Suprapubic skin (tissue), 4 donors: ENCODE results near the gene EDC4.

Source experiments
- CTCF ChIP-seq, 2 donors: fragments of 200-600 bp in 1 of 2; fragments of 450-650 bp in 1 of 2; sonication (generic) in 1 of 2; IDR thresholded peaks; one replicate each; pipeline ENCODE4 v1.5.1; 2016 to 2019; ENCODE audit warnings: antibody characterized with exemption in 2 of 2, mild to moderate bottlenecking in 1 of 2, moderate library complexity in 1 of 2
- EP300 ChIP-seq: sonication (generic); formaldehyde crosslinking; IDR thresholded peaks from one replicate; pipeline ENCODE4 v1.6.1; 2017; ENCODE audit warnings: antibody characterized with exemption
- POLR2A ChIP-seq, 2 donors: fragments of 450-650 bp; IDR thresholded peaks; one replicate each; pipeline ENCODE4 v1.6.1; 2017; ENCODE audit warnings: antibody characterized with exemption in 2 of 2, mild to moderate bottlenecking in 2 of 2, moderate library complexity in 2 of 2
- POLR2AphosphoS5 ChIP-seq, 3 donors: sonication (generic); formaldehyde crosslinking; IDR thresholded peaks; one replicate each; pipeline ENCODE4 v1.6.1; 2017; ENCODE audit warnings: antibody characterized with exemption in 3 of 3

GRCh38 chr16:67919622-67920221 lies 46.9 kb downstream of the EDC4 start:
- TF ChIP-seq CTCF (IDR thresholded peaks at IDR 0.05): no peak
- TF ChIP-seq EP300: no peak
- no peak for TF ChIP-seq POLR2A (IDR thresholded peaks at IDR 0.05)
- TF ChIP-seq POLR2AphosphoS5 (IDR thresholded peaks at IDR 0.05): no peak
